Activated CD4-positive, alpha-beta memory T cell treated with anti-CD3 and anti-CD28 coated beads for 36 hours (primary cell): Measurements from ENCODE around the gene KIAA1549. TPM values are rescaled to one million over a fixed set of nuclear protein-coding genes. Genes with fewer than 3 reads are reported as not detected.

ENCODE experiments used
- CTCF ChIA-PET: fragments of 350-600 bp; sonication (Branson Sonifier 250); formaldehyde crosslinking; loops from one replicate; lab custom pipeline; 2021; ENCODE audit warnings: antibody characterized with exemption, inconsistent platforms; lab: Charles Lee
- POLR2A ChIA-PET: fragments of 350-600 bp; sonication (Branson Sonifier 250); formaldehyde crosslinking; loops from one replicate; lab custom pipeline; 2021; ENCODE audit warnings: antibody characterized with exemption; lab: Charles Lee
- DNase-seq: peaks from one replicate; pipeline ENCODE4 v3.0.0-alpha.2; 2020
- H3K27ac Mint-ChIP-seq: one replicate; pipeline ENCODE4 v1.8.0; 2021; ENCODE audit warnings: mixed read lengths
- H3K27me3 Mint-ChIP-seq: one replicate; pipeline ENCODE4 v1.8.0; 2021; ENCODE audit warnings: mixed read lengths
- H3K36me3 Mint-ChIP-seq: one replicate; pipeline ENCODE4 v1.8.0; 2021; ENCODE audit warnings: mixed read lengths
- H3K4me1 Mint-ChIP-seq: one replicate; pipeline ENCODE4 v1.8.0; 2021; ENCODE audit warnings: low read depth, mixed read lengths
- H3K4me3 Mint-ChIP-seq: one replicate; pipeline ENCODE4 v1.8.0; 2021; ENCODE audit warnings: mild to moderate bottlenecking, mixed read lengths
- H3K9me3 Mint-ChIP-seq: one replicate; pipeline ENCODE4 v1.8.0; 2021; ENCODE audit warnings: mixed read lengths
- intact Hi-C: fragments of 100-400 bp; cut with micrococcal nuclease; formaldehyde crosslinking; loops from one replicate; pipeline ENCODE4 v1.15.1; 2023
- total RNA-seq, 2 experiments: library from RNA; stranded (reverse); gene quantifications; one replicate each; pipeline ENCODE4 v1.2.3, GENCODE V29; 2021

The KIAA1549 gene
- total RNA-seq, 2 experiments from 2014 or later = 0.85 to 0.95 TPM

GRCh38 chr7:138917771-138918170, 63.4 kb downstream of the KIAA1549 start:
- Mint-ChIP-seq H3K9me3 (no peaks in the 10 kb centered on the region), H3K4me3 (no peak overlapping the region), H3K27ac (no peak overlapping the region), H3K36me3 (no peaks in the 10 kb centered on the region), H3K27me3 (peaks cover 8% of the 10 kb centered on the region), H3K4me1 (no peaks in the 10 kb centered on the region)
- POLR2A ChIA-PET = no interaction called here
- CTCF ChIA-PET = no interaction called here
- DNase-seq = no peak
- intact Hi-C loops = no loop called here

DNA sequence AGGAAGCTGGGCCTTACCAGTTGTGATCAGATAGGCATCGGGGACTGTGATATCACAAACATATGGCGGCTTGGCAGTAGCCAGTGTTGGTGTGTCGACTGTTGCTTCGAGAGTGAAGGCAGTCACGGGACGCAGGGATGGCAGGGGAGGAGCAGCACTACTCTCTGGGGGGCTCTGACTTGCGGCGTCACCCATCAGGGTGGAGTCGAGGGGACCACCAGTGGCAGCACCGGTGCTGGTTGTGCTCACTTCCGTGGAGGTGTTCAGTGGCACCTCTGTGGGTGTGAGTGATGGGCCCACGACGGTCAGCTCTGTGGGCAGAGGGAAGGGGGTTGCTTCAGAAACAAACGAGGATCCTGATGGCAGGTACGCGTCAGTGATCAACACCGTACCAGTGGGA, 64.5 kb downstream of the KIAA1549 start:
- H3K27ac Mint-ChIP-seq = no peak overlapping the region
- peaks cover 8% of the 10 kb centered on the region for H3K27me3 Mint-ChIP-seq
- intact Hi-C loops = no loop called here
- H3K36me3 Mint-ChIP-seq = no peaks in the 10 kb centered on the region
- H3K4me1 Mint-ChIP-seq = no peaks in the 10 kb centered on the region
- no peaks in the 10 kb centered on the region for H3K9me3 Mint-ChIP-seq
- DNase-seq = no peak
- H3K4me3 Mint-ChIP-seq = no peak overlapping the region
- ChIA-PET POLR2A (no interaction called here), CTCF (no interaction called here)

- POLR2A ChIA-PET = no interaction called here
- Mint-ChIP-seq H3K4me3 (no peak overlapping the region), H3K27me3 (peaks cover 8% of the 10 kb centered on the region), H3K4me1 (no peaks in the 10 kb centered on the region), H3K9me3 (no peaks in the 10 kb centered on the region), H3K36me3 (no peaks in the 10 kb centered on the region), H3K27ac (no peak overlapping the region)
- CTCF ChIA-PET = no interaction called here
- DNase-seq = no peak
- intact Hi-C loops = no loop called here
These were observed 64.9 kb downstream of the KIAA1549 start for GRCh38 chr7:138916275-138916674.

DNA sequence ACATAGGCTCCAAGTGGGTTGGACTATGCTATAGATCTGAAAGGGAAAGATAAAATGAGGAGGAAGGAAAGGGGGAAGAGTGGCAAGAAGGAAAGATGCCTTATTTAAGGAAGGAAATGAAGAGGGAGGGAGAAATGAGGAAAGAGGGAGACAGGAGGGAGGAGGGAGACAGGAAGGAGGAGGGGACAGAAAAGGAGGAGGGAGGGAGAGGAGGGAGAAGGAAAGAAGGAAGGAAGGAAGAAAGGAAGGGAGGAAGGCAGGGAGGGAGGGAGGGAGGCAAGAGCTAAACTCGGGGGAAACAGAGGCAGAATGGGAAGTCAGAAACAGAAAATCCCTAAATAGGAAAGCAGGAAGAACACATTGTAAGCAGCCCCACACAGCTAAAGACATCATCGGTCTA, 67.4 kb downstream of the KIAA1549 start:
- Mint-ChIP-seq H3K36me3 (no peaks in the 10 kb centered on the region), H3K27me3 (peaks cover 8% of the 10 kb centered on the region), H3K9me3 (no peaks in the 10 kb centered on the region), H3K4me3 (no peak overlapping the region), H3K27ac (no peak overlapping the region), H3K4me1 (no peaks in the 10 kb centered on the region)
- CTCF ChIA-PET = interaction anchor here (1.6 kb wide), 1 partner anchor 27 kb away, joined by 5 read pairs; no protein-coding TSS in a partner anchor
- intact Hi-C loops = no loop called here
- DNase-seq = no peak
- POLR2A ChIA-PET = no interaction called here

DNA sequence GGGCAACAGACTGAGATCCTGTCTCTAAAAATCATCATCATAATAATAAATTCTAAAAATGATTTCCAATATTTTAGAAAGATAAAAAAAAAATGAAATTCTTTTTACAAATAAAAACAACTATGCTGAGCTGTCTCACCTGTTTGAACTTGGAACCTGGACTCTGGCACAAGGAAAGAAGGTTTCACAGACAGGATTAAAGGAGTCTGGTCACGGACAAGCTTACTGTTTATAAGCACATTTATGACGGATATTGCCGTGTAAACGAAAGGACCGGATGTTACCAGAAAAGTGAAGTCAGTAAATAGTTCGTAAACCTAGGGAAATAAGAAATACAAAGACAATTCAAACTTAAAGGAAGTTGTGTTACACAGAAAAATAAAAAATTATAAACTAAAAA, 70.2 kb downstream of the KIAA1549 start:
- POLR2A ChIA-PET = no interaction called here
- DNase-seq = no peak
- H3K36me3 Mint-ChIP-seq = no peaks in the 10 kb centered on the region
- peaks cover 19% of the 10 kb centered on the region for H3K27me3 Mint-ChIP-seq
- no peak overlapping the region for H3K4me3 Mint-ChIP-seq
- CTCF ChIA-PET = no interaction called here
- H3K9me3 Mint-ChIP-seq = no peaks in the 10 kb centered on the region
- intact Hi-C loops = no loop called here
- no peaks in the 10 kb centered on the region for H3K4me1 Mint-ChIP-seq
- no peak overlapping the region for H3K27ac Mint-ChIP-seq

DNA sequence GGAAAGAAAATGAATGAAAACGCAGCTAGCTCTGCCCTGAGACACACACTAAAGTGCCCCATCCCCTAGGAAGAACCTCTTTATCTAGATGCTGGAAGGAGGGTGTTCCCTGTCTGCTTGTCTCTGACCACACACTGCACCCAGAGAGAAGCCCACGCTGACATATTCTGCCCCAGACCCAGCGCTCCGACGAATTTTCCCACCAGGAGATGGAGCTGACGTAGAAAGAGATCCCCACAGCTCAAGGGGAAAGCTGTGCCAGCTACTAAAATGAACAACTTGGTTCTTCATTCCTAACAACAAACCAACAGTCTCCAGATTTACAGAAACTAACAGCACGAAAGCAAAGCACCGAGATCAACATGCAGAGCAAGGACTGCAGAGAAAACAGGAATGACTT, 73.3 kb downstream of the KIAA1549 start:
- CTCF ChIA-PET = no interaction called here
- Mint-ChIP-seq H3K9me3 (no peaks in the 10 kb centered on the region), H3K27ac (no peak overlapping the region), H3K4me3 (no peak overlapping the region), H3K4me1 (peaks cover 13% of the 10 kb centered on the region), H3K27me3 (peaks cover 26% of the 10 kb centered on the region), H3K36me3 (no peaks in the 10 kb centered on the region)
- DNase-seq = no peak
- POLR2A ChIA-PET = no interaction called here
- intact Hi-C loops = no loop called here

DNA sequence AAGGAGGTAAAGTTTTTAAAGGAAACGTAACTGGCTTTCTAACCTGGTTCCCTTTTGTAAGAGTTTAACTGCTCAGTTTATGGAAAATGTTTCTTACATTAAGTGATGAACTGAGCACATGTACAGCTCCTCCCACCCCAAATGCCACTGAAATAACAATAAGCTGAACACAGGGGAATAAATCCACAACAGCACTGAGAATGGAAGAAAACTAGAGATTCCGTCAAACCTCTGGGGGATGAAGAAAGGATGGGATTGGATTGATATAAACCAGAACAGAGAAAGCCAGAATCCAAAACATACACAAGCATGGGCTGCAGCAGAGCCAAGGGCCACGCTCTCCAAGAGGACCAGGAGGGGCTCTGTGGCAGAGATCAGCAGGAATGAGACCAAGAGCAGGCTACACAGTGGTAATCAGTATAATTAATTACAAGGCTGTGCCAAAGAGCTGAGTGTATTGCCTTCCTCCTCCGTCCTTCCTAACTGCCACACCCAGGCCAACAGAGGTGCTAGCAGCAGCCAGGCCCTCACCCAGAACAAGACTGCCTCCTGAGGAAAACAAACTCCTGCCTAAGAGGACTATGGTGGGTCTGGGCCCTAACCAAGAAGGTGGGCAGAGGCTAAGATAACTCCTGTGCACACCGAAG, 73.9 kb downstream of the KIAA1549 start:
- Mint-ChIP-seq H3K27ac (no peak overlapping the region), H3K27me3 (peaks cover 26% of the 10 kb centered on the region)
- CTCF ChIA-PET = no interaction called here

GRCh38 chr7:138903859-138904435, 77.2 kb downstream of the KIAA1549 start:
- CTCF ChIA-PET = interaction anchor here (0.9 to 3.0 kb wide), 3 partner anchors 18 to 171 kb away, joined by 3 to 15 read pairs (median 6); no protein-coding TSS in a partner anchor
- peak overlapping the region; percentile 73 for H3K4me3 Mint-ChIP-seq

More for the DNA sequence above, 73.9 kb downstream of the KIAA1549 start:
- intact Hi-C loops = no loop called here
- H3K4me1 Mint-ChIP-seq = peaks cover 19% of the 10 kb centered on the region
- no peak for DNase-seq
- POLR2A ChIA-PET = no interaction called here
- no peaks in the 10 kb centered on the region for H3K9me3 Mint-ChIP-seq
- no peaks in the 10 kb centered on the region for H3K36me3 Mint-ChIP-seq
- no peak overlapping the region for H3K4me3 Mint-ChIP-seq

DNA sequence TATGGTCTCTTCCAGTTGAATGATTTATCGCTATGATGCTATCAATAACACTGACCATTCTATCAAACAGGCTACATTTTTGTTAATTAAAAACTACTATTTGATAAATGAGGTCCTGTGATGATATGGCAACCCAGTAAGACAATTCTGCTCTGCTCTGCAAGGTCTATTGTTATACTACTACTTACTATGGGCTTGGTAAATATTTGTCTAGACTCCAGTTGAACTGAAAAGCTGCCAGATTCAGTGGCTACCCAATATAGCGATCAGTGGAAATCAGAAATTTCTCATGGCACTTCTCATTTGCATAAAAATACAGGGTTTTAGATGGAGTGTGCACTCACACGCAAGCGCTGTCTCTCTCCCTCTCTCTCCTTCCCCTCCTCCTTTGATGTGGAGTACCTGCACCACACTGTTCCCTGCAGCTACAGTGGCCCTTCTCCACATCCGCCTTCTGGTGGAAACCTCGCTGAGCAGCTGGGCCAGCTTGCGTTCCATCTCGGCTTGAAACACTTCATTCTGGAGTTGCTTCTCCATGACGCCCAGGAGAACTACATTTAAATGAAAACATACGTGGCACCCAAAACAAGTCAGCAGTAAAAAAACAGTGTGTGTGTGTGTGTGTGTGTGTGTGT, 77.9 kb downstream of the KIAA1549 start:
- POLR2A ChIA-PET = no interaction called here
- CTCF ChIA-PET = interaction anchor here (0.9 to 3.0 kb wide), 3 partner anchors 17 to 172 kb away, joined by 3 to 15 read pairs (median 6); no protein-coding TSS in a partner anchor
- intact Hi-C loops = loop anchor here (1.0 to 5.0 kb wide), 3 partner anchors 17 to 144 kb away; no protein-coding TSS in a partner anchor
- Mint-ChIP-seq H3K27me3 (peaks cover 28% of the 10 kb centered on the region), H3K4me3 (peak overlapping the region; percentile 73), H3K9me3 (no peaks in the 10 kb centered on the region), H3K36me3 (no peaks in the 10 kb centered on the region), H3K27ac (peak overlapping the region; percentile 76), H3K4me1 (peaks cover 32% of the 10 kb centered on the region)
- peak; percentile 86 for DNase-seq

More at GRCh38 chr7:138903859-138904435, 77.2 kb downstream of the KIAA1549 start:
- Mint-ChIP-seq H3K9me3 (no peaks in the 10 kb centered on the region), H3K4me1 (peaks cover 25% of the 10 kb centered on the region), H3K27ac (peak overlapping the region; percentile 76), H3K27me3 (peaks cover 29% of the 10 kb centered on the region), H3K36me3 (no peaks in the 10 kb centered on the region)
- intact Hi-C loops = loop anchor here (1.0 to 5.0 kb wide), 3 partner anchors 18 to 143 kb away; no protein-coding TSS in a partner anchor
- no peak for DNase-seq
- POLR2A ChIA-PET = no interaction called here

- CTCF ChIA-PET = interaction anchor here (0.9 to 3.0 kb wide), 2 partner anchors 16 to 84 kb away, joined by 3 to 15 read pairs; no protein-coding TSS in a partner anchor
- POLR2A ChIA-PET = no interaction called here
- no peaks in the 10 kb centered on the region for H3K36me3 Mint-ChIP-seq
- H3K4me3 Mint-ChIP-seq = no peak overlapping the region
- peaks cover 26% of the 10 kb centered on the region for H3K27me3 Mint-ChIP-seq
- H3K4me1 Mint-ChIP-seq = peaks cover 39% of the 10 kb centered on the region
- H3K27ac Mint-ChIP-seq = no peak overlapping the region
- no peaks in the 10 kb centered on the region for H3K9me3 Mint-ChIP-seq
- intact Hi-C loops = loop anchor here (2.0 to 5.0 kb wide), 2 partner anchors 25 to 145 kb away; no protein-coding TSS in a partner anchor
- peak; percentile 40 for DNase-seq
These were observed 79.0 kb downstream of the KIAA1549 start for GRCh38 chr7:138902161-138902560.

GRCh38 chr7:138900035-138900828, 81.0 kb downstream of the KIAA1549 start:
- Mint-ChIP-seq H3K27ac (no peak overlapping the region), H3K9me3 (no peaks in the 10 kb centered on the region), H3K4me3 (no peak overlapping the region), H3K4me1 (peaks cover 39% of the 10 kb centered on the region), H3K27me3 (peaks cover 20% of the 10 kb centered on the region), H3K36me3 (no peaks in the 10 kb centered on the region)
- CTCF ChIA-PET = interaction anchor here (2.4 kb wide), 1 partner anchor 14 kb away, joined by 10 read pairs; no protein-coding TSS in a partner anchor
- intact Hi-C loops = loop anchor here (5.0 kb wide), 1 partner anchor 147 kb away; no protein-coding TSS in a partner anchor
- POLR2A ChIA-PET = no interaction called here
- no peak for DNase-seq
